CD4-positive, CD25-positive, alpha-beta regulatory T cell (primary cell): Measurements from ENCODE around the gene SLCO2B1. TPM values are rescaled to one million over a fixed set of nuclear protein-coding genes. Genes with fewer than 3 reads are reported as not detected.

Experiments
- polyA plus RNA-seq, 4 donors: library from polyadenylated mRNA; unstranded; fragments of 300-500 nt; fragmentation: Illumina TruSeq; gene quantifications; one replicate each; pipeline ENCODE4 v1.2.3, GENCODE V29; 2021
- total RNA-seq: library from RNA; stranded (reverse); gene quantifications from one replicate; pipeline ENCODE4 v1.2.3, GENCODE V29; 2022

The SLCO2B1 gene
- total and polyA plus RNA-seq, 5 donors from 2014 or later, result not detected

Other genes with a start within 250 kb of the SLCO2B1 start
- 33.4 TPM for gene XRRA1, start 202.0 kb upstream of the SLCO2B1 start, total RNA-seq
- gene XRRA1, start 202.0 kb upstream of the SLCO2B1 start, polyA plus RNA-seq, result 10 to 100 TPM in 1 of 4 donors, 1 to 10 TPM in 3; 5.4 to 11.3 (median 7.4) TPM
- 73.2 TPM for gene SPCS2, start 201.8 kb upstream of the SLCO2B1 start, total RNA-seq
- 100 to 1,000 TPM; 166 to 266 (median 195) TPM for gene SPCS2, start 201.8 kb upstream of the SLCO2B1 start, polyA plus RNA-seq
- 10.8 TPM for gene NEU3, start 162.2 kb upstream of the SLCO2B1 start, total RNA-seq
- gene NEU3, start 162.2 kb upstream of the SLCO2B1 start, polyA plus RNA-seq, result 1 to 10 TPM; 1.4 to 2.2 (median 1.9) TPM
- gene OR2AT4, start 54.2 kb upstream of the SLCO2B1 start, total RNA-seq, result not detected
- gene OR2AT4, start 54.2 kb upstream of the SLCO2B1 start, polyA plus RNA-seq, result not detected
- 0.12 TPM for gene TPBGL, start 89.7 kb downstream of the SLCO2B1 start, total RNA-seq
- gene TPBGL, start 89.7 kb downstream of the SLCO2B1 start, polyA plus RNA-seq, result under 1 TPM in 1 of 4 donors, not detected in 3; 0.11 TPM
- 36.1 TPM for gene ARRB1, start 200.6 kb downstream of the SLCO2B1 start, total RNA-seq
- 1 to 10 TPM; 5.1 to 8.0 (median 5.8) TPM for gene ARRB1, start 200.6 kb downstream of the SLCO2B1 start, polyA plus RNA-seq
- gene RPS3, start 248.4 kb downstream of the SLCO2B1 start, total RNA-seq, result 3,495 TPM
- gene RPS3, start 248.4 kb downstream of the SLCO2B1 start, polyA plus RNA-seq, result 1,000 to 10,000 TPM; 3,908 to 6,708 (median 5,568) TPM